Stimulated activated CD8-positive, alpha-beta memory T cell treated with anti-CD3 and anti-CD28 coated beads, Interleukin-15, amount 100 ng/mL, for 24 hours (primary cell): Measurements from ENCODE around the gene TMEM143.
"Not testable (repeated sequence)": the region's sequence is repeated elsewhere in the genome, so short reads cannot be mapped to it uniquely, and the experiment has no call there.

ENCODE experiments used
- DNase-seq: peaks from one replicate; pipeline ENCODE4 v3.0.0-alpha.2; 2020; ENCODE audit warnings: low read depth

Gene TMEM143

GRCh38 chr19:48391100-48392005 lies 27.6 kb upstream of the TMEM143 start, which contains the start of gene KDELR1:
Gene KDELR1, minus strand, starts transcription at chr19:48391551. Its CDS starts 193 bp downstream, at chr19:48391358.
- DNase-seq: peak; percentile 71

- peak; percentile 31 for DNase-seq
Measured at GRCh38 chr19:48390188-48391099, 26.7 kb upstream of the TMEM143 start.

GRCh38 chr19:48386981-48387380 lies 23.2 kb upstream of the TMEM143 start:
- no peak for DNase-seq

GRCh38 chr19:48385461-48386087 lies 21.8 kb upstream of the TMEM143 start:
- DNase-seq: no peak

- no peak for DNase-seq
Measured at GRCh38 chr19:48382286-48382685, 18.5 kb upstream of the TMEM143 start.

- no peak for DNase-seq
Measured at GRCh38 chr19:48381178-48381950, 17.6 kb upstream of the TMEM143 start.

- DNase-seq: no peak
Measured at GRCh38 chr19:48379058-48379457, 15.3 kb upstream of the TMEM143 start.

GRCh38 chr19:48378194-48378570 lies 14.4 kb upstream of the TMEM143 start:
- no peak for DNase-seq

- no peak for DNase-seq
Measured at GRCh38 chr19:48373567-48373966, 9.8 kb upstream of the TMEM143 start.

GRCh38 chr19:48372904-48373303 lies 9.2 kb upstream of the TMEM143 start:
- no peak for DNase-seq

GRCh38 chr19:48371771-48372170 lies 8.0 kb upstream of the TMEM143 start:
- not testable (repeated sequence) for DNase-seq

- no peak for DNase-seq
Measured at GRCh38 chr19:48371367-48371766, 7.6 kb upstream of the TMEM143 start.

- DNase-seq: no peak
Measured at GRCh38 chr19:48370955-48371354, 7.2 kb upstream of the TMEM143 start.

GRCh38 chr19:48368936-48369335 lies 5.2 kb upstream of the TMEM143 start:
- DNase-seq: no peak

GRCh38 chr19:48367855-48368254 lies 4.1 kb upstream of the TMEM143 start:
- DNase-seq: no peak

- no peak for DNase-seq
Measured at GRCh38 chr19:48365602-48366001, 1.9 kb upstream of the TMEM143 start.

- DNase-seq: no peak
Measured at GRCh38 chr19:48364598-48365348, 1.0 kb upstream of the TMEM143 start.

- DNase-seq: peak; percentile 16
Measured at GRCh38 chr19:48363500-48363809, 285 bp downstream of the TMEM143 start.

- peak; percentile 53 for DNase-seq
Measured at GRCh38 chr19:48362716-48363499, 832 bp downstream of the TMEM143 start.

GRCh38 chr19:48361912-48362311 lies 1.8 kb downstream of the TMEM143 start:
- DNase-seq: no peak
